ENCODE data around the gene PRIMA1. TPM values are rescaled to one million over a fixed set of nuclear protein-coding genes. Genes with fewer than 3 reads are reported as not detected.

The PRIMA1 gene
- total and polyA plus RNA-seq, 2 experiments from 2014 or later, result 2.1 to 3.5 TPM

DNA sequence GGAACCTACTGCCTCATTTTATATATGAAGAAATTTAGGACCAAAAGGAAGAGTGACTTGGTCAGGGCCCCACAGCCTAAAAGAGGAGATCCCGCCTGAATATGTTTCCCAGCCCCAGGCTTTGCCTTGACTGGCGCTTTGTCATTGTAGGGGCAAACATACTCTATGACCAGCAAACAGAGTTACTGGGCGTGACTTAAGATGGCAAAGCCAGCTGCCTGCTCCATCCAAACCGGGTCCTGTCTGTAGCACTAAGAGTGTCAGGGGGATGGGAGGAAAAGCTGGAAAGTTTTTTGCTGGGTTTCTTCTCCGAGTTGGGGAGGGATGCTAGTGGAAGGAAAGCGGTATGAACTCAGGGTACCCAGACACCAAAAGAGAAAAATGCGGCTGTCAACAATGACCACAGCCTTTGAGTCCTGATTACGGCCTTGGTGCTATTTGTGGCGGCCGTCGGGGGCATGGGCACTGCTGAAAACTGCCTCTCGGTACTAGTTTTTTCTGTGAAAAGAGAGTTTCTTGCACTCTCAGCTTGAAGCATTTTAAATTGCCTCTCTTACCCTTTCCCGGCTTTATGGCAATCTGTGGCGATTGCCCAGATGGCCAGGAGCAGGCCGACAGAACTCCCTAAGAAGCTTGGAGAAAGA is 82.7 kb downstream of the PRIMA1 start (continued):
- TF ChIP-seq, protein P1, sequence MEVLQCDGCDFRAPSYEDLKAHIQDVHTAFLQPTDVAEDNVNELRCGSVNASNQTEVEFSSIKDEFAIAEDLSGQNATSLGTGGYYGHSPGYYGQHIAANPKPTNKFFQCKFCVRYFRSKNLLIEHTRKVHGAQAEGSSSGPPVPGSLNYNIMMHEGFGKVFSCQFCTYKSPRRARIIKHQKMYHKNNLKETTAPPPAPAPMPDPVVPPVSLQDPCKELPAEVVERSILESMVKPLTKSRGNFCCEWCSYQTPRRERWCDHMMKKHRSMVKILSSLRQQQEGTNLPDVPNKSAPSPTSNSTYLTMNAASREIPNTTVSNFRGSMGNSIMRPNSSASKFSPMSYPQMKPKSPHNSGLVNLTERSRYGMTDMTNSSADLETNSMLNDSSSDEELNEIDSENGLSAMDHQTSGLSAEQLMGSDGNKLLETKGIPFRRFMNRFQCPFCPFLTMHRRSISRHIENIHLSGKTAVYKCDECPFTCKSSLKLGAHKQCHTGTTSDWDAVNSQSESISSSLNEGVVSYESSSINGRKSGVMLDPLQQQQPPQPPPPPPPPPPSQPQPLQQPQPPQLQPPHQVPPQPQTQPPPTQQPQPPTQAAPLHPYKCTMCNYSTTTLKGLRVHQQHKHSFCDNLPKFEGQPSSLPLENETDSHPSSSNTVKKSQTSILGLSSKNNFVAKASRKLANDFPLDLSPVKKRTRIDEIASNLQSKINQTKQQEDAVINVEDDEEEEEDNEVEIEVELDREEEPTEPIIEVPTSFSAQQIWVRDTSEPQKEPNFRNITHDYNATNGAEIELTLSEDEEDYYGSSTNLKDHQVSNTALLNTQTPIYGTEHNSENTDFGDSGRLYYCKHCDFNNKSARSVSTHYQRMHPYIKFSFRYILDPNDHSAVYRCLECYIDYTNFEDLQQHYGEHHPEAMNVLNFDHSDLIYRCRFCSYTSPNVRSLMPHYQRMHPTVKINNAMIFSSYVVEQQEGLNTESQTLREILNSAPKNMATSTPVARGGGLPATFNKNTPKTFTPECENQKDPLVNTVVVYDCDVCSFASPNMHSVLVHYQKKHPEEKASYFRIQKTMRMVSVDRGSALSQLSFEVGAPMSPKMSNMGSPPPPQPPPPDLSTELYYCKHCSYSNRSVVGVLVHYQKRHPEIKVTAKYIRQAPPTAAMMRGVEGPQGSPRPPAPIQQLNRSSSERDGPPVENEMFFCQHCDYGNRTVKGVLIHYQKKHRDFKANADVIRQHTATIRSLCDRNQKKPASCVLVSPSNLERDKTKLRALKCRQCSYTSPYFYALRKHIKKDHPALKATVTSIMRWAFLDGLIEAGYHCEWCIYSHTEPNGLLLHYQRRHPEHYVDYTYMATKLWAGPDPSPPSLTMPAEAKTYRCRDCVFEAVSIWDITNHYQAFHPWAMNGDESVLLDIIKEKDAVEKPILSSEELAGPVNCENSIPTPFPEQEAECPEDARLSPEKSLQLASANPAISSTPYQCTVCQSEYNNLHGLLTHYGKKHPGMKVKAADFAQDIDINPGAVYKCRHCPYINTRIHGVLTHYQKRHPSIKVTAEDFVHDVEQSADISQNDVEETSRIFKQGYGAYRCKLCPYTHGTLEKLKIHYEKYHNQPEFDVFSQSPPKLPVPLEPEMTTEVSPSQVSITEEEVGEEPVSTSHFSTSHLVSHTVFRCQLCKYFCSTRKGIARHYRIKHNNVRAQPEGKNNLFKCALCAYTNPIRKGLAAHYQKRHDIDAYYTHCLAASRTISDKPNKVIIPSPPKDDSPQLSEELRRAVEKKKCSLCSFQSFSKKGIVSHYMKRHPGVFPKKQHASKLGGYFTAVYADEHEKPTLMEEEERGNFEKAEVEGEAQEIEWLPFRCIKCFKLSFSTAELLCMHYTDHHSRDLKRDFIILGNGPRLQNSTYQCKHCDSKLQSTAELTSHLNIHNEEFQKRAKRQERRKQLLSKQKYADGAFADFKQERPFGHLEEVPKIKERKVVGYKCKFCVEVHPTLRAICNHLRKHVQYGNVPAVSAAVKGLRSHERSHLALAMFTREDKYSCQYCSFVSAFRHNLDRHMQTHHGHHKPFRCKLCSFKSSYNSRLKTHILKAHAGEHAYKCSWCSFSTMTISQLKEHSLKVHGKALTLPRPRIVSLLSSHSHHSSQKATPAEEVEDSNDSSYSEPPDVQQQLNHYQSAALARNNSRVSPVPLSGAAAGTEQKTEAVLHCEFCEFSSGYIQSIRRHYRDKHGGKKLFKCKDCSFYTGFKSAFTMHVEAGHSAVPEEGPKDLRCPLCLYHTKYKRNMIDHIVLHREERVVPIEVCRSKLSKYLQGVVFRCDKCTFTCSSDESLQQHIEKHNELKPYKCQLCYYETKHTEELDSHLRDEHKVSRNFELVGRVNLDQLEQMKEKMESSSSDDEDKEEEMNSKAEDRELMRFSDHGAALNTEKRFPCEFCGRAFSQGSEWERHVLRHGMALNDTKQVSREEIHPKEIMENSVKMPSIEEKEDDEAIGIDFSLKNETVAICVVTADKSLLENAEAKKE (CRISPR knock-in tag; IDR thresholded peaks at IDR 0.05), result no peak
- TF ChIP-seq, protein P2, sequence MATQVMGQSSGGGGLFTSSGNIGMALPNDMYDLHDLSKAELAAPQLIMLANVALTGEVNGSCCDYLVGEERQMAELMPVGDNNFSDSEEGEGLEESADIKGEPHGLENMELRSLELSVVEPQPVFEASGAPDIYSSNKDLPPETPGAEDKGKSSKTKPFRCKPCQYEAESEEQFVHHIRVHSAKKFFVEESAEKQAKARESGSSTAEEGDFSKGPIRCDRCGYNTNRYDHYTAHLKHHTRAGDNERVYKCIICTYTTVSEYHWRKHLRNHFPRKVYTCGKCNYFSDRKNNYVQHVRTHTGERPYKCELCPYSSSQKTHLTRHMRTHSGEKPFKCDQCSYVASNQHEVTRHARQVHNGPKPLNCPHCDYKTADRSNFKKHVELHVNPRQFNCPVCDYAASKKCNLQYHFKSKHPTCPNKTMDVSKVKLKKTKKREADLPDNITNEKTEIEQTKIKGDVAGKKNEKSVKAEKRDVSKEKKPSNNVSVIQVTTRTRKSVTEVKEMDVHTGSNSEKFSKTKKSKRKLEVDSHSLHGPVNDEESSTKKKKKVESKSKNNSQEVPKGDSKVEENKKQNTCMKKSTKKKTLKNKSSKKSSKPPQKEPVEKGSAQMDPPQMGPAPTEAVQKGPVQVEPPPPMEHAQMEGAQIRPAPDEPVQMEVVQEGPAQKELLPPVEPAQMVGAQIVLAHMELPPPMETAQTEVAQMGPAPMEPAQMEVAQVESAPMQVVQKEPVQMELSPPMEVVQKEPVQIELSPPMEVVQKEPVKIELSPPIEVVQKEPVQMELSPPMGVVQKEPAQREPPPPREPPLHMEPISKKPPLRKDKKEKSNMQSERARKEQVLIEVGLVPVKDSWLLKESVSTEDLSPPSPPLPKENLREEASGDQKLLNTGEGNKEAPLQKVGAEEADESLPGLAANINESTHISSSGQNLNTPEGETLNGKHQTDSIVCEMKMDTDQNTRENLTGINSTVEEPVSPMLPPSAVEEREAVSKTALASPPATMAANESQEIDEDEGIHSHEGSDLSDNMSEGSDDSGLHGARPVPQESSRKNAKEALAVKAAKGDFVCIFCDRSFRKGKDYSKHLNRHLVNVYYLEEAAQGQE (IDR thresholded peaks at IDR 0.05; ENCODE audit: unreplicated experiment), result no peak
- TF ChIP-seq, protein P3, sequence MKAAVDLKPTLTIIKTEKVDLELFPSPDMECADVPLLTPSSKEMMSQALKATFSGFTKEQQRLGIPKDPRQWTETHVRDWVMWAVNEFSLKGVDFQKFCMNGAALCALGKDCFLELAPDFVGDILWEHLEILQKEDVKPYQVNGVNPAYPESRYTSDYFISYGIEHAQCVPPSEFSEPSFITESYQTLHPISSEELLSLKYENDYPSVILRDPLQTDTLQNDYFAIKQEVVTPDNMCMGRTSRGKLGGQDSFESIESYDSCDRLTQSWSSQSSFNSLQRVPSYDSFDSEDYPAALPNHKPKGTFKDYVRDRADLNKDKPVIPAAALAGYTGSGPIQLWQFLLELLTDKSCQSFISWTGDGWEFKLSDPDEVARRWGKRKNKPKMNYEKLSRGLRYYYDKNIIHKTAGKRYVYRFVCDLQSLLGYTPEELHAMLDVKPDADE (IDR thresholded peaks at IDR 0.05), result no peak
- TF ChIP-seq ZNF331 (CRISPR knock-in tag; IDR thresholded peaks at IDR 0.05; ENCODE audit: low read depth), result no peak
- TF ChIP-seq ZNF114 (CRISPR knock-in tag; IDR thresholded peaks at IDR 0.05), result no peak
- no peak for TF ChIP-seq POLR2AphosphoS5 (IDR thresholded peaks at IDR 0.05; ENCODE audit: low read depth)
- no peak for TF ChIP-seq STAT1 (IDR thresholded peaks at IDR 0.05; ENCODE audit: unreplicated experiment)
- TF ChIP-seq, protein P4, sequence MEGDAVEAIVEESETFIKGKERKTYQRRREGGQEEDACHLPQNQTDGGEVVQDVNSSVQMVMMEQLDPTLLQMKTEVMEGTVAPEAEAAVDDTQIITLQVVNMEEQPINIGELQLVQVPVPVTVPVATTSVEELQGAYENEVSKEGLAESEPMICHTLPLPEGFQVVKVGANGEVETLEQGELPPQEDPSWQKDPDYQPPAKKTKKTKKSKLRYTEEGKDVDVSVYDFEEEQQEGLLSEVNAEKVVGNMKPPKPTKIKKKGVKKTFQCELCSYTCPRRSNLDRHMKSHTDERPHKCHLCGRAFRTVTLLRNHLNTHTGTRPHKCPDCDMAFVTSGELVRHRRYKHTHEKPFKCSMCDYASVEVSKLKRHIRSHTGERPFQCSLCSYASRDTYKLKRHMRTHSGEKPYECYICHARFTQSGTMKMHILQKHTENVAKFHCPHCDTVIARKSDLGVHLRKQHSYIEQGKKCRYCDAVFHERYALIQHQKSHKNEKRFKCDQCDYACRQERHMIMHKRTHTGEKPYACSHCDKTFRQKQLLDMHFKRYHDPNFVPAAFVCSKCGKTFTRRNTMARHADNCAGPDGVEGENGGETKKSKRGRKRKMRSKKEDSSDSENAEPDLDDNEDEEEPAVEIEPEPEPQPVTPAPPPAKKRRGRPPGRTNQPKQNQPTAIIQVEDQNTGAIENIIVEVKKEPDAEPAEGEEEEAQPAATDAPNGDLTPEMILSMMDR (conservative IDR thresholded peaks at IDR 0.05; ENCODE audit: low read depth in 2 of 2), result no peak
- no peak for TF ChIP-seq CREB1 (CRISPR knock-in tag; IDR thresholded peaks at IDR 0.05; ENCODE audit: low read depth)
- TF ChIP-seq JUNB (IDR thresholded peaks at IDR 0.05; ENCODE audit: unreplicated experiment), result no peak
- no peak for TF ChIP-seq NANOG (IDR thresholded peaks at IDR 0.05; ENCODE audit: borderline replicate concordance)

All from GM23338 (cell line).